HL-60/S4 treated with phorbol 12-myristate 13-acetate at 8.2 ng/mL for 4 days and 3 days (cell line): ENCODE data around the gene CEP68.
"Not testable (repeated sequence)": the region's sequence is repeated elsewhere in the genome, so short reads cannot be mapped to it uniquely, and the experiment has no call there.

Experiments
- in situ Hi-C: fragments of 300-500 bp; cut with MboI; formaldehyde crosslinking; loops from 2 replicates; pipeline ENCODE4 v1.15.0; 2022; ENCODE audit warnings: low sequenced_read_pairs

Gene CEP68

GRCh38 chr2:65056215-65057053 lies at the start of gene CEP68:
Gene CEP68, plus strand, starts transcription at chr2:65056416. Its CDS starts 13,029 bp downstream, at chr2:65069445.
- in situ Hi-C loops: loop anchor here (25.0 kb wide), 1 partner anchor 506 kb away; no protein-coding TSS in a partner anchor

- in situ Hi-C loops: no loop called here
Observed at GRCh38 chr2:65013776-65014175, 42.4 kb upstream of the CEP68 start.

GRCh38 chr2:65015731-65016130 lies 40.5 kb upstream of the CEP68 start:
- in situ Hi-C loops: no loop called here

- in situ Hi-C loops: no loop called here
Observed at GRCh38 chr2:65016789-65017188, 39.4 kb upstream of the CEP68 start.

- in situ Hi-C loops: no loop called here
Observed at GRCh38 chr2:65017335-65017734, 38.9 kb upstream of the CEP68 start.

GRCh38 chr2:65018141-65018582 lies 38.1 kb upstream of the CEP68 start:
- in situ Hi-C loops: no loop called here

- in situ Hi-C loops: no loop called here
Observed at GRCh38 chr2:65019010-65019409, 37.2 kb upstream of the CEP68 start.

GRCh38 chr2:65019675-65020195 lies 36.5 kb upstream of the CEP68 start:
- in situ Hi-C loops: no loop called here

GRCh38 chr2:65020251-65020650 lies 36.0 kb upstream of the CEP68 start:
- in situ Hi-C loops: not testable (repeated sequence)

GRCh38 chr2:65020943-65021528 lies 35.2 kb upstream of the CEP68 start:
- in situ Hi-C loops: no loop called here

GRCh38 chr2:65021709-65022108 lies 34.5 kb upstream of the CEP68 start:
- in situ Hi-C loops: no loop called here

GRCh38 chr2:65022189-65022588 lies 34.0 kb upstream of the CEP68 start:
- in situ Hi-C loops: no loop called here

- in situ Hi-C loops: no loop called here
Observed at GRCh38 chr2:65023742-65024141, 32.5 kb upstream of the CEP68 start.

- in situ Hi-C loops: no loop called here
Observed at GRCh38 chr2:65024149-65024829, 31.9 kb upstream of the CEP68 start.

- in situ Hi-C loops: loop anchor here (25.0 kb wide), 1 partner anchor 438 kb away; no protein-coding TSS in a partner anchor
Observed at GRCh38 chr2:65025453-65026123, 30.6 kb upstream of the CEP68 start.

- in situ Hi-C loops: loop anchor here (25.0 kb wide), 1 partner anchor 439 kb away; no protein-coding TSS in a partner anchor
Observed at GRCh38 chr2:65026154-65026553, 30.1 kb upstream of the CEP68 start.

- in situ Hi-C loops: loop anchor here (25.0 kb wide), 1 partner anchor 440 kb away; no protein-coding TSS in a partner anchor
Observed at GRCh38 chr2:65026704-65027464, 29.3 kb upstream of the CEP68 start.

GRCh38 chr2:65027616-65028244 lies 28.5 kb upstream of the CEP68 start:
- in situ Hi-C loops: loop anchor here (25.0 kb wide), 1 partner anchor 440 kb away; no protein-coding TSS in a partner anchor
